ENCODE measurements around the gene INPP5A. TPM values are rescaled to one million over a fixed set of nuclear protein-coding genes. Genes with fewer than 3 reads are reported as not detected.

Gene INPP5A
- total and polyA plus RNA-seq, 2 of the 13 experiments (the other 11 are each of a cell fraction or from before 2014, with no cell fraction given): 17.5 to 37.9 TPM

GRCh38 chr10:132735341-132735775 lies 197.8 kb downstream of the INPP5A start:
- Histone ChIP-seq H3K27me3 (ENCODE audit: control insufficient read depth in 1 of 2, insufficient read depth in 2 of 2, low read length in 2 of 2) (no peaks in the 10 kb centered on the region), H3K4me3 (replicated peaks in 1 of 3; ENCODE audit: insufficient read depth in 1 of 3, low read depth in 2 of 3, low read length in 3 of 3) (no peak overlapping the region), H3K36me3 (replicated peaks in 1 of 2; ENCODE audit: control insufficient read depth in 1 of 2, insufficient read depth in 2 of 2, low read length in 2 of 2) (peaks cover 0 to 5% of the 10 kb centered on the region in 2 experiments; a peak in 1 of 5 replicates), H3K27ac (ENCODE audit: extremely low read length, insufficient read depth, low read length) (no peak overlapping the region), H3K4me2 (ENCODE audit: low read depth, low read length) (no peak overlapping the region), H2AFZ (ENCODE audit: low read length) (no peak overlapping the region), H3K9me3 (ENCODE audit: low read length) (no peaks in the 10 kb centered on the region), H3K4me1 (ENCODE audit: insufficient read depth, low read length) (peaks cover 4% of the 10 kb centered on the region), H3K79me2 (ENCODE audit: insufficient read depth, low read length) (no peaks in the 10 kb centered on the region), H4K20me1 (ENCODE audit: insufficient read depth, low read length) (no peaks in the 10 kb centered on the region), H3K9ac (ENCODE audit: insufficient read depth, low read depth, low read length) (no peak overlapping the region)
- no TSS peak for BruUV-seq (replicated peaks)
- ChIA-PET CTCF (ENCODE audit: low intra/inter-chr PET ratio, low total read pairs) (no interaction called here), POLR2A (no interaction called here)
- no peak for ATAC-seq
- DNase-seq (ENCODE audit: low spot score): no peak
- no peak for FAIRE-seq
- intact Hi-C loops (cut with micrococcal nuclease; ENCODE audit: unreplicated experiment) (no loop called here), in situ Hi-C loops (cut with HindIII; ENCODE audit: extremely low pct_ligation_motif_present, low pct_unique_long_range_greater_than_20kb) (no loop called here)
- 95% methylated on average over 13 of the region's 19 CpGs for WGBS (ENCODE audit: low lambda C conversion rate)
- TF ChIP-seq DNMT3B (CRISPR knock-in tag; conservative IDR thresholded peaks at IDR 0.05): no peak
- no peak for TF ChIP-seq PRPF4 (IDR thresholded peaks at IDR 0.05; ENCODE audit: low read depth, low read length, poor library complexity, severe bottlenecking)
- TF ChIP-seq ZNF256 (CRISPR knock-in tag; conservative IDR thresholded peaks at IDR 0.05): no peak
- TF ChIP-seq ZNF724P (CRISPR knock-in tag; IDR thresholded peaks at IDR 0.05; ENCODE audit: borderline replicate concordance): no peak
- TF ChIP-seq ZNF234 (CRISPR knock-in tag; conservative IDR thresholded peaks at IDR 0.05): no peak
- TF ChIP-seq CBX2 (IDR thresholded peaks at IDR 0.05; ENCODE audit: low read depth, low read length): no peak
- TF ChIP-seq CBX2 (CRISPR knock-in tag; IDR thresholded peaks at IDR 0.05; ENCODE audit: low read depth): no peak
- no peak for TF ChIP-seq ZKSCAN1 (IDR thresholded peaks at IDR 0.05; ENCODE audit: low read length)
- TF ChIP-seq KDM2A (CRISPR knock-in tag; IDR thresholded peaks at IDR 0.05; ENCODE audit: borderline replicate concordance, low read depth): no peak
- TF ChIP-seq MYC (CRISPR knock-in tag; IDR thresholded peaks at IDR 0.05; ENCODE audit: borderline replicate concordance): no peak
- TF ChIP-seq ZNF280D (CRISPR knock-in tag; IDR thresholded peaks at IDR 0.05): no peak
- TF ChIP-seq TP53 (CRISPR knock-in tag; conservative IDR thresholded peaks at IDR 0.05): no peak
- no peak for TF ChIP-seq ZBTB4 (CRISPR knock-in tag; IDR thresholded peaks at IDR 0.05; ENCODE audit: borderline replicate concordance)
- TF ChIP-seq ATF6 (CRISPR knock-in tag; conservative IDR thresholded peaks at IDR 0.05): no peak
- no peak for TF ChIP-seq KLF11 (CRISPR knock-in tag; IDR thresholded peaks at IDR 0.05)
- TF ChIP-seq ZNF18 (CRISPR knock-in tag; IDR thresholded peaks at IDR 0.05; ENCODE audit: insufficient replicate concordance): no peak

All from HepG2 (cell line).